Occipital lobe (tissue), 2 donors: Measurements from ENCODE around the gene RLF. TPM values are rescaled to one million over a fixed set of nuclear protein-coding genes. Genes with fewer than 3 reads are reported as not detected.

Experiments
- DNase-seq: peaks from one replicate; lab custom pipeline; 2025; lab: John Stamatoyannopoulos, UW
- total RNA-seq: library from RNA; depleted of rRNA; stranded (reverse); fragments of >200 nt; gene quantifications from one replicate; pipeline ENCODE4 v1.2.3, GENCODE V29; 2014

RLF gene
- total RNA-seq, 1 donor from 2014 or later: 101 TPM

- no peak for DNase-seq
These were observed 79.2 kb downstream of the RLF start for GRCh38 chr1:40240390-40240789.

- DNase-seq: no peak
These were observed 80.2 kb downstream of the RLF start for GRCh38 chr1:40241362-40241761.

- DNase-seq: no peak
These were observed 82.2 kb downstream of the RLF start for GRCh38 chr1:40243351-40243750.

GRCh38 chr1:40244138-40244744 lies 83.1 kb downstream of the RLF start:
- no peak for DNase-seq

GRCh38 chr1:40245686-40246085 lies 84.5 kb downstream of the RLF start:
- no peak for DNase-seq

GRCh38 chr1:40247655-40248054 lies 86.5 kb downstream of the RLF start, which contains the start of gene TMCO2:
TMCO2 (plus strand) TSS chr1:40247937; CDS start chr1:40247994, 57 bp downstream.
- DNase-seq: no peak

GRCh38 chr1:40248412-40248811 lies 87.2 kb downstream of the RLF start:
- no peak for DNase-seq

- no peak for DNase-seq
These were observed 90.3 kb downstream of the RLF start for GRCh38 chr1:40251456-40251855.

GRCh38 chr1:40252601-40253000 lies 91.4 kb downstream of the RLF start:
- DNase-seq: no peak

GRCh38 chr1:40255231-40255630 lies 94.0 kb downstream of the RLF start:
- no peak for DNase-seq

- no peak for DNase-seq
These were observed 95.4 kb downstream of the RLF start for GRCh38 chr1:40256401-40257084.

- DNase-seq: no peak
These were observed 96.1 kb downstream of the RLF start for GRCh38 chr1:40257313-40257687.

GRCh38 chr1:40257688-40258444 lies 96.7 kb downstream of the RLF start, which contains the start of gene ZMPSTE24:
ZMPSTE24 (plus strand) TSS chr1:40258236; CDS start chr1:40258272, 36 bp downstream.
- DNase-seq: peak; percentile 96

- DNase-seq: no peak
These were observed 97.2 kb downstream of the RLF start for GRCh38 chr1:40258445-40258769.

GRCh38 chr1:40264354-40264781 lies 103.2 kb downstream of the RLF start:
- no peak for DNase-seq

- no peak for DNase-seq
These were observed 104.1 kb downstream of the RLF start for GRCh38 chr1:40265298-40265697.

- DNase-seq: no peak
These were observed 104.7 kb downstream of the RLF start for GRCh38 chr1:40265919-40266318.

- DNase-seq: no peak
These were observed 105.8 kb downstream of the RLF start for GRCh38 chr1:40266786-40267535.

- no peak for DNase-seq
These were observed 106.6 kb downstream of the RLF start for GRCh38 chr1:40267767-40268187.

- DNase-seq: no peak
These were observed 107.0 kb downstream of the RLF start for GRCh38 chr1:40268211-40268610.

GRCh38 chr1:40270152-40270834 lies 109.1 kb downstream of the RLF start:
- DNase-seq: no peak
